GM12875 (cell line): Measurements from ENCODE around the gene PRKCZ.

ENCODE experiments used
- H3K4me3 ChIP-seq: one replicate; pipeline ENCODE4 v1.5.1; 2011; ENCODE audit warnings: low read depth, low read length, control low read depth
- TF ChIP-seq, protein P1 (sequence below): IDR thresholded peaks from 2 replicates; pipeline ENCODE4 v1.5.1; 2011; ENCODE audit warnings: low read depth, mild to moderate bottlenecking, control low read depth, inconsistent platforms, low read length, moderate library complexity, borderline replicate concordance; ENCODE audit not compliant: insufficient read depth

PRKCZ gene

DNA sequence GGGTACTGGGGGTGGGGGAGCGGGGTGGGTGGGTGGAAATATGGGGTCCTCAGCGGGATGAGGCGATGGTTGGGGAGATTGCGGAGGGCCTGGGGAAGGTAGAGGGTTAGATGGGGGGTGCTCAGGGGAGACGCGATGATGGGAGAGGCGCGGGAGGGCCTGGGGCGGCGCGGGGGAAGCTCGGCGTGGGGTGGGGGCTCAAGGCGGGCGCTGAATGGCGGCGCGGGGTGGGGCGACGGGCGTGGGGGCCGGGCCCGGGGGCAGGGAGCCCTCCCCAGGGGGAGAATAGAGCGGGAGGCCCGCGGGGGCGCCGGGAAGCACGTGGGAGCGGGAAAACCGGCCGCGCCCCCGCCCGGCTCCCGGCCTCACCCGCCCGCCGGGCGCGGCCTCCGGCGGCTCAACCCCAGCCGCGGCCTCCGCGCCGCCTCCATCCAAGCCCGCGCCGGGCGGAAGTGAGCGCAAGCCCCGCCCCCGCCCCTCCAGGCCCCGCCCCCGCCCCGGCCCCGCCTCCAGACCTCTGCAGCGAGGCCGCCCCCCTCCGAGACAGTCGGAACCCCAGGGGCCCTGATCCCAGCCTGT, 144.2 kb downstream of the PRKCZ start, which contains the start of gene FAAP20:
Gene FAAP20 (minus strand): TSS at position 454 of the 579 bp plus-strand sequence. CDS start 23 bp downstream, at position 431.
- TF ChIP-seq, protein P1, sequence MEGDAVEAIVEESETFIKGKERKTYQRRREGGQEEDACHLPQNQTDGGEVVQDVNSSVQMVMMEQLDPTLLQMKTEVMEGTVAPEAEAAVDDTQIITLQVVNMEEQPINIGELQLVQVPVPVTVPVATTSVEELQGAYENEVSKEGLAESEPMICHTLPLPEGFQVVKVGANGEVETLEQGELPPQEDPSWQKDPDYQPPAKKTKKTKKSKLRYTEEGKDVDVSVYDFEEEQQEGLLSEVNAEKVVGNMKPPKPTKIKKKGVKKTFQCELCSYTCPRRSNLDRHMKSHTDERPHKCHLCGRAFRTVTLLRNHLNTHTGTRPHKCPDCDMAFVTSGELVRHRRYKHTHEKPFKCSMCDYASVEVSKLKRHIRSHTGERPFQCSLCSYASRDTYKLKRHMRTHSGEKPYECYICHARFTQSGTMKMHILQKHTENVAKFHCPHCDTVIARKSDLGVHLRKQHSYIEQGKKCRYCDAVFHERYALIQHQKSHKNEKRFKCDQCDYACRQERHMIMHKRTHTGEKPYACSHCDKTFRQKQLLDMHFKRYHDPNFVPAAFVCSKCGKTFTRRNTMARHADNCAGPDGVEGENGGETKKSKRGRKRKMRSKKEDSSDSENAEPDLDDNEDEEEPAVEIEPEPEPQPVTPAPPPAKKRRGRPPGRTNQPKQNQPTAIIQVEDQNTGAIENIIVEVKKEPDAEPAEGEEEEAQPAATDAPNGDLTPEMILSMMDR: no peak
- peak within 1 kb of the TSS; percentile 66 for H3K4me3 ChIP-seq

DNA sequence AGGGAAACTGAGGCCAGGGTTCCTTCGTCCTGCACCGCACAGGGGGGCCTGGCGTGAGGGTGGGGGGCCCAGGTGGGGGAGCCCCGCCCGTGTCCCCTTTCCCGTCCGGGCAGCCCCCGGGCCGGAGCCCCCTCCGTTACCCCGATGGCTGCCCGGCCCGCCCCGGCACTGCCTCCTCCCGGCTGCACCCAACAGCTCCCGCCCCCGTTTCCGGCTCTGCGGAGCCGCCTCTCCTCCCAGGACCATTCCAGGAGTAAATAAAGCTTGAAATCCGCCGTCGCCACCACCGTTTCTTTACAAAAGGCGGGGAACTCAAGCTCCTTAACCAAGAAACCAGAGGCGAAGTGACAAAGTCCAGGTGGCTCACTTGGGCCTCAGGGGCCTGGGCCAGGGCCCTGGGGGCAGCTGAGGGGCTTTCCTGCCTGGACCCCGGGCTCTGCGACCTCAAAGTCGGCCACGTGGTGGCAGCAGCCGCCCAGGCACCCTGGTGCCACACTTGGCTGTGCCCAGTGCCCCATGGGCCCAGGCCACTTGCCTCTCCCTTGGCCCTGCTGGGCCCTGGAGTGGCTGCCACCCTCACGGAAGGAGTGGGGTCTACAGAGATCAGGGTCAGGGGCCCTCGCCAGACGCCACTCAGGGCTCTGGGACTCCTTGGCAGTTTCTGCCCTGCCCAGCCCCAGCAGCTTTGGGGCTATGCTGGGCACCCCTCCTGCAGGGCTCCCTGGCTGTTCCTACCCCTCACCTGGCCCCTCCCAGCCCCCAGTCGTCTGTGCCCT, 144.9 kb downstream of the PRKCZ start:
- TF ChIP-seq, protein P1: peak; percentile 94

DNA sequence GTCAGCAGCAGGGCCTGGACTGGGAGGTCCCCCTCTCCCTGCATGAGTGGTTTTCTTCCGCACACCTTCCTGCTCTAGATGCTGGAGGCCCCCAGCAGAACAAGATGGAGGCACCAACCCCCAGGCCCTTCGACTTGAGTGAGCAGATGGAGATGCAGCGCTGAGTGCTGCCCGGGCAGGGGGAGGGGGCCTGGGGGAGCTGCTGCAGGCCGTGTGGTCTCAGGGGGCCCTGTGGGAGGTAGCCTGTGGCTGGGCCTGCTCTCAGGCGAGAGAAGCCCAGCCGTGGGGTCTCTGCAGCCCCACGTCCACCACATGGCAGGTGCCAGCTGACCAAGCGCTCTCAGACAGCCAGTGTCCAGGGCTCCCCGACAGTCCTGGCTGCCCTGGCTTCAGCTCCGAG, 145.6 kb downstream of the PRKCZ start:
- TF ChIP-seq, protein P1: no peak
- no peak overlapping the region for H3K4me3 ChIP-seq

More for the DNA sequence above, 144.9 kb downstream of the PRKCZ start:
- peak overlapping the region; percentile 66 for H3K4me3 ChIP-seq

DNA sequence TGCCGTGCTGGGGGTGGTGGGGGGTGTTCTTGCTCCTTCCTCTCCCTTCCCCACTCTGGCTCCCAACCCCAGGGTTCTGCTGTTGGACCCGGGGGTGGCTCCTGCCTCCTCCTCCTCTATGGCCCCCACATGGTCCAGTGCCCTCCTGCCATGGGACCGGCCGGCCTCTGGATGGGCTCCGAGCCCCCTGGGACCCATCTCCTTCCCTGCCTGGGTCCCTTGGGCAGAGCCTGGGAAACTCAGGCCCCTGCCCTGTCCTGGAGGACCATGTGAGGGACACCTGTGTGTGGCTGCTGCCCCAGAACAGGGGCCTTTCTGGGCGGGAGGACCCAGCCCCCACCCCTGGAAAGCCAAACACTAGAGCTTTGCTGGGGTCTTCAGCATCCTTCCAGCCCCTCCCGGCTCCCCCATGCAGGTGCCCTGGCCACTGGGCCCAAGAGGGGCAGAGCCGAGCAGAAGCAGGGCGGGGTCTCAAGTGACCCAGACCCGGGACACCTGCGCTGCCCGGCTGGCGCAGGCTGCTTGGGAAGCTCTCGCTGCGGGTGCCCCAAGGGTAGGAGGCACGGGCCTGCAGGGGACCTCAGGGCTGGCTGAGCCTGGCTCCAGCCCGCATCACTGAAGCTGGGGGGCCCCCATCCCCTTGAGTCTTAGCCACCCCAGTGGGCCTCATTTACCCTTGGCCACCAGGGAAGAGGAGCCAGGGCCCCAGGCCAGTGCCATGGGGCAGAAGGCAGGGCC, 146.9 kb downstream of the PRKCZ start:
- TF ChIP-seq, protein P1: no peak

DNA sequence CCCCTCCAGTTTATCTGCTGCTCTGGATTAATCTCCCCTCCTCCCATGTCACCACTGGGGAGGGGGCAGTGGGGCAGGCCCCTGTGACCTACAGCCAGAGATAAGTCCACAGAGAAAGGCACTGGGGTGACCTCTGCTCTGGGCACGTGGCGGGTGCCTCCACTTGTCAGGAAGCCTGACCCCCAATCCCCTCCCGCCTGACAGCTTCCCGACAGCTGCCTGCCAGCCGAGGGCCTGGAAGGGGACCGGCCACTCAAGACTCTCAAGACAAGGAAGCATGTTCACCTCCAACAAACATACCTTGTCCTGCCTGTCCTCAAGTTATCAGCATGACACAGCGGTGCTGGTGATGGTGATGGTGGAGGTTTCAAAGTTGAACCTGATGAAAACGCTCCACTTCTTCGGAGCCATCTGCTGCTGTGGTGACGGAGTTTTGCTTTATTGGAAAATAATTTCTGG, 147.5 kb downstream of the PRKCZ start:
- TF ChIP-seq, protein P1: no peak

More for the DNA sequence above, 146.9 kb downstream of the PRKCZ start:
- H3K4me3 ChIP-seq: no peak overlapping the region

DNA sequence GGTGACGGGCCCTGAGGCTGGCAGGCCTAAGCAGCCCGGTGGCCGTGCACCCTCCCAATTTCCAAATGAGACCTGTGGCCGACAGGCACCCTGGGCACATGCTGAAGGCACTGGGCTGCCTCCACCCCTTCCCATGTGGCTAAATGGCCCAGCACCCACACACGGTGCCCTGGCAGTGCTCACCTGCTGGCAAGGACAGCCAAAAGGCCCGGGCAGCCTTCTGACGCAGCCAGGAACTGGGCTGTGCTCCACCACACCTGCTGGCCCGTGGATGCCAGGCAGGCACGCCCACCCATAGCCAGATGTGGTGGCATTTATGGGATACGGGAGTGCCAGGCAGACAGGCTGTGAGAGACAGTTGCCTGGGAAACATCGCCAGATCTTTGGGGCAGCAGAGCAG, 148.4 kb downstream of the PRKCZ start:
- H3K4me3 ChIP-seq: no peak overlapping the region
- TF ChIP-seq, protein P1: no peak

More for the DNA sequence above, 147.5 kb downstream of the PRKCZ start:
- H3K4me3 ChIP-seq: no peak overlapping the region
